HG03064 (cell line): Measurements from ENCODE around the gene OGG1.

ENCODE experiments used
- ATAC-seq: cut with Tn5 transposase; IDR thresholded peaks from one replicate; pipeline ENCODE4 v1.9.1; 2021; ENCODE audit warnings: low read depth; ENCODE audit not compliant: unreplicated experiment

The OGG1 gene

GRCh38 chr3:9781978-9782603 lies 32.3 kb downstream of the OGG1 start:
- ATAC-seq = no peak

- ATAC-seq = no peak
These were observed 33.0 kb downstream of the OGG1 start for GRCh38 chr3:9782770-9783169.

- no peak for ATAC-seq
These were observed 34.2 kb downstream of the OGG1 start for GRCh38 chr3:9783954-9784353.

GRCh38 chr3:9784965-9785364 lies 35.2 kb downstream of the OGG1 start:
- no peak for ATAC-seq

GRCh38 chr3:9785602-9786001 lies 35.9 kb downstream of the OGG1 start:
- ATAC-seq = no peak

GRCh38 chr3:9786209-9786739 lies 36.5 kb downstream of the OGG1 start:
- ATAC-seq = no peak

GRCh38 chr3:9786825-9787669 lies 37.3 kb downstream of the OGG1 start:
- no peak for ATAC-seq

- no peak for ATAC-seq
These were observed 38.0 kb downstream of the OGG1 start for GRCh38 chr3:9787714-9788113.

GRCh38 chr3:9791127-9791526 lies 41.4 kb downstream of the OGG1 start:
- ATAC-seq = no peak

GRCh38 chr3:9791790-9792404 lies 42.1 kb downstream of the OGG1 start:
- no peak for ATAC-seq

- ATAC-seq = peak; percentile 80
These were observed 42.8 kb downstream of the OGG1 start, which contains the start of the genes ARPC4 and TADA3 for GRCh38 chr3:9792405-9793160. ARPC4 (plus strand) TSS chr3:9793082; CDS start chr3:9793122, 40 bp downstream. TADA3 (minus strand) TSS chr3:9792473; CDS start chr3:9791466, 1,007 bp downstream.

GRCh38 chr3:9793161-9793781 lies 43.5 kb downstream of the OGG1 start:
- ATAC-seq = peak; percentile 12

GRCh38 chr3:9794400-9794799 lies 44.6 kb downstream of the OGG1 start:
- no peak for ATAC-seq

- no peak for ATAC-seq
These were observed 45.5 kb downstream of the OGG1 start for GRCh38 chr3:9795207-9795606.

- ATAC-seq = no peak
These were observed 47.6 kb downstream of the OGG1 start for GRCh38 chr3:9797196-9797945.

- ATAC-seq = no peak
These were observed 50.8 kb downstream of the OGG1 start for GRCh38 chr3:9800529-9800928.

GRCh38 chr3:9803494-9803893 lies 53.7 kb downstream of the OGG1 start:
- no peak for ATAC-seq

- no peak for ATAC-seq
These were observed 55.2 kb downstream of the OGG1 start for GRCh38 chr3:9804996-9805395.

GRCh38 chr3:9806137-9806536 lies 56.4 kb downstream of the OGG1 start:
- no peak for ATAC-seq
